Hematopoietic multipotent progenitor cell treated with erythropoietin and hydrocortisone succinate and interleukin-3 and kit ligand, for 6 days (in vitro differentiated cells): ENCODE results near the gene UBAC1.
"Not testable (repeated sequence)": the region's sequence is repeated elsewhere in the genome, so short reads cannot be mapped to it uniquely, and the experiment has no call there.

Experiments
- DNase-seq: peaks from one replicate; pipeline ENCODE4 v3.0.0-alpha.2; 2015

The UBAC1 gene

DNA sequence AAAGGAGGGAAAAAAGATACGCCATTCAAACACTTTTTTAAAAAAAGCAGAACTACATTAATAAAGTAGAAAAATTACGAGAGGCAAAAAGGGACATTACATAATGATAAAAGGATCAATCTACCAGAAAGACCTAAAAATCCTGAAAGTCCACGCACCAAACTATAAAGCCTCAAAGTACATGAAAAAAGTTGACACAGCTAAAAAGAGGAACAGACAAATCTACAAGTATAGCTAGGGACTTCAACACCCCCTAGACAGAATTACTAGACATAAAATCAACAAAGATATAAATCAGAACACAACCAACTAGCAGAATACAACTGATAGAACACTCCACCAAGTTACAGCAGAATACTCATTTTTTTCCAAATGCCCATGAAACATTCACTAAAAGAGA lies 65.0 kb downstream of the UBAC1 start:
- DNase-seq = no peak

DNA sequence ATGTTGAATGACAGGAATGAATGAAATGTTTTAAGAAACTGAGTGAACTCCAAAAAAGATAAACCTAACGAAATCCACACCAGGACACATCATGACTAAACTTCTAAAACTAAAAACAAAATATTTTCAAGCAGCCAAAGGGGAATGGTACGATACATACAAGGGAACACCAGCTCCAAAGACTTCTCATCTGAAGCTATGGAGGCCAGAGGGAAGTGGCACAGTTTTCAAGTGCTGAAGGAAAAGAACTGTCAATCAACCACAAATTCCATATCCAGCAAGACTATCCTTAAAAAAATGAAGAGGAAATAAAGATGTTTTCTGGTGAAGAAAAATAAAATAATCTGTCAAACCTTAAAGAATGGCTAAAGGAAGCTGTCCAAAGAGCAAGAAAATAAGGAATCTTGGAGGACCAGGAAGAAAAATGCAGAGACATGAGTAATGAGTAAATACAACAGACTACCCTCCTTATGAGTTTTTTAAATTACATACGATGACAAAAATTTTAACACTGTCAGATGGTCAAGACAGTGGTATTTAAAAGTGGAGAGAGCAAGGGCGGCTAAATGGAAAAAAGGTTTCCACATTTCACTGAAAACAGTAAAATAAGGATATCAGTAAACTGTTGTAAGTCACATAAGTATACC lies 65.8 kb downstream of the UBAC1 start:
- no peak for DNase-seq

DNA sequence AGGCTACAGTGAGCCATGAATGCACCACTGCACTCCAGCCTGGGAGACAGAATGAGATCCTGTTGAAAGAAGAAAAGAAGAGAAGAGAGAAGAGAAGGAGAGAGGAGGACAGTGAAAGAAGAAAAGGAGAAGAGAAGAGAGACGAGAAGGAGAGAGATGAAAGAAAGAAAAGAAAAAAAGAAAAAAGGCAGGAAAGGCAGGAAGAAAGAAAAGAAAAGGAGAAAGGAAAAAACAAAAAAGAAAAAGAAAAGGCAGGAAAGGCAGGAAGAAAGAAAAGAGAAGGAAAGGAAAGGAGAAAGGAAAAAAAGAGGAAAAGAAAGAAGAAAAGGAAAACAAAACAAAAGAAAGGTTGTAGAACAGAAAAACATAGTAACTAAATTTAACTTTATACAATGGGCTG lies 68.1 kb downstream of the UBAC1 start:
- no peak for DNase-seq

DNA sequence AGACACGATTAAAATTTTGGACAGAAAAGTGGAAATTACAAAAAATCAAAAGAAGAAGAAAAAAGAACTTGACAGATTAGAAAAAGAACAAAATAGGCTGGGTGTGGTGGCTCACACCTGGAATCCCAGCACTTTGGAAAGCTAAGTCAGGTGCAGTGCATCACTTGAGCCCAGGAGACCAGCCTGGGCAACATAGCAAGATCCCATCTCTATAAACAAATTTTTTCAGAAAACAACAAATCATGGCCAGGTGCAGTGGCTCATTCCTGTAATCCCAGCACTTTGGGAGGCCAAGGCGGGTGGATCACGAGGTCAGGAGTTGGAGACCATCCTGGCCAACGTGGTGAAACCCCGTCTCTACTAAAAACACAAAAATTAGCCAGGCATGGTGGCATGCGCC lies 68.8 kb downstream of the UBAC1 start:
- not testable (repeated sequence) for DNase-seq

DNA sequence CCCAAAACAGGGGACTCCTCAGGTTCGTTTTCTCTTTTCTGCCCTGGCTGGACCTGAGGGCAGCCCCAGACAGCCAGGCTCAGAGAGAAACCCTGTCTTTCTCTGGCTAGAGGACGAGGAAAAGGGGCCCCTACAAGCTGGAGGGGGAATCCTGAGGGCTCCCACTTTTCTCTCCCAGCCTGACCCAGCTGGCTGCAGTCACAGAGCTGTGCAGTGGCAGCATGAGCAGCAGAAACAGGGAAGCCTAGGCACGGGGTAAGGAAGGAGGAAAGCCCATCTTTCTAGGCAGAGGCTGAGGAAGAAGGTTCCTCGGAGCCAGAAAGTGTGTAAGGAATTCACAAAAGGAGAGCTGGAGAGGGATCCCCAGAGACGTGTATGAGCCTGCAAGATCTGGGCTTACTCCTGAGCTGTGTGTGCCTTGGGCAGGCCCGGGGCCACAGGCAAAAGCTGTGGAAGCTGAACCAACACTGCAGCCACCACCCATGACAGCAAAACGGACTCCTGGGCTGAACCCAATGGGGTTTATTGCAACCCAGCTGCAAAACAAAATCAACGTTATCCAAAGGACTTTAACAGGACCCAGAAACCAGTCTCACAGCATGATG lies 70.0 kb downstream of the UBAC1 start:
- no peak for DNase-seq

DNA sequence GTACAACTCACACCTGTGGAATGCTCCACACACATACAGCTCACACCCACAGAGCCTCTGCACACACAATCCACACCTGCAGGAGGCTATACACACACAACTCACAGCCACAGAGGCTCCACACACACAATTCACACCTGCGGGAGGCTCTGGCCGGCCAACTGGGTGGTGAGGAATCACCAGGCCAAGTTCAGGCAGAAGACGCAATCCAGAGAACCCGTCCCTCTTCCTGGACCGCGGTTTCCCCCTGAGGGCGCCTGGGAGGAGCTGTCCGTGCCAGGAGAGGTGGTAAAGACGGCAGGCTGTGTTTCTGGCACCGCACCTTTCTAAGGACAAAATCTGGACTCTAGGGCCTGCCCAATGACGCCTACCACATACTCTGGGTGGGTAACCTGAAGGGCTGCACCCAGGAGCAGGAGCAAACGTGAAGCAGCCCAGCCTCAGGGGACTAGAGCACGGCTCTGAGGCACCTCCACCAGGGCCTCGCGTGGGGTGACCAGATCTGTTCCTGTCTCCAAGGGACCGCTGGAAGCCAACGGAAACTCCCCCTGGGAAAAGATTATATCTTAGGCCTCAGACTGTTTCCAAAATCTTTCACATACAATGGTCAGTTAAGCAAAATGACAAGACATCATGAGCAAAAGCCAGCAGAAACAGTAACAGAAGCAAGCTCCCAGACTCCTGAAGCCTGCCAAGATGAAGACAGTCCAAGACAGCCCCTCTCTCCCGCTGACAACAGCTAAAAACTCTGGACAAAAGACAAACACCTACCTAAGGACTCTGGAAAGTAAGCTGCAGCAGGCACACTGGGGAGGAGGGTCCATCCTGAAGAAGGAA lies 70.8 kb downstream of the UBAC1 start:
- no peak for DNase-seq

DNA sequence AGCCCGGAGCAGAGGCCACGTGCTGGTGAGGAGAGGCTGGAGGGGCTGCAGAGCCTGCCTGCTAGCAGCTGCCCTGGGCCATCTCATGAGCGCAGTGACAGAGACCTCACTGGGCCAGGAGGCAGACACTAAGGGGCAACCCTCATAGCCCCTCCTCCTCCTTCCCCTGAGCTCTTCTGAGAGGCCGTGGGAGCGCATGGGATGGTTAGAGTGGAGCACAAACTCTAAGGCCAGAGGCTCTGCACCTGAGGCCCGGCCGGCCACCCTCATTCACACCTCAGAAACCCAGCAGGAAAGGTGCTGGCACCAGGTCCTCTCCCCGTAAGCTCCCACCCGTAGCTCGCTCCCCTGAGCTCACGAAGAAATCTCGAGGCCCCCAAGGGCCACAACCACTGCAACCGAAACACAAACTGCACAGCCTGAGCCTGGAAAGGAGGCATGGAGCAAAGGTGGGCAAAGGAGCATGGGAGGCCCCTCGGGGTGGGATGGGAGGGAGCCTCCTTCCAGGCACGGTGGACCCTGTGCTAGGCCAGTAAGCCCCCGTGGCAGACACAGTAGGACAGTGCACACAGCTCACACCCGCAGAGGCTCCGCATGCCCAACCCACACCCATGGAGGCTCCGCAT lies 71.5 kb downstream of the UBAC1 start:
- no peak for DNase-seq

DNA sequence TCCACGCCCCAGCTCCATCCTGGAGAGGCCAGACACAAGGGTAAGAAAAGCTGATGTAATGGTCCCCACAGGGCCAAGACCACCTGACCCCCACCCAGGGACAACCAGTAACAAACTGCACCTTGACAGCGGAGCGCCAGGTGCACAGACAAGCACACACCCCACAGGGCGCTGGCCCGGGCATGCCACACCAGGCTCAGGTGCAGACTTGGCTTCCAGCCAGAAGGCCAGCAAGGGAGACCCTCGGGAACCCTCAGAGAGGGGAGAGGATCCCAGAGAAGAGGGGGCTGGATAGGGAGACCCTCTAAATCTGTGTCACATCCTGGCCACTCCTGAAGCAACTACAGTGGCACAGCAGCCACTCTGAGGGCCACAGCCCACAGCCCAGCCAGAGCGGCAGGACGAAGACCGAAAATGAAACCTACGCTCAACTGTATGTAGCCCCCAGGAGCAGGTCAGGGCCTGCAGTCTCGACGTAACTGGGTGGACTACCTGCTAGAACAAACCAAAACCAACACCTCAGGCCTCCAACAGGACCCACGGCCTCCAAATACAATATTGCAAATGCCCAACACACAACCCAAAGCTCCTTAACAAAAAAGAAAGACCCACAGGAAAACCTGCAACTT lies 72.3 kb downstream of the UBAC1 start:
- no peak for DNase-seq

DNA sequence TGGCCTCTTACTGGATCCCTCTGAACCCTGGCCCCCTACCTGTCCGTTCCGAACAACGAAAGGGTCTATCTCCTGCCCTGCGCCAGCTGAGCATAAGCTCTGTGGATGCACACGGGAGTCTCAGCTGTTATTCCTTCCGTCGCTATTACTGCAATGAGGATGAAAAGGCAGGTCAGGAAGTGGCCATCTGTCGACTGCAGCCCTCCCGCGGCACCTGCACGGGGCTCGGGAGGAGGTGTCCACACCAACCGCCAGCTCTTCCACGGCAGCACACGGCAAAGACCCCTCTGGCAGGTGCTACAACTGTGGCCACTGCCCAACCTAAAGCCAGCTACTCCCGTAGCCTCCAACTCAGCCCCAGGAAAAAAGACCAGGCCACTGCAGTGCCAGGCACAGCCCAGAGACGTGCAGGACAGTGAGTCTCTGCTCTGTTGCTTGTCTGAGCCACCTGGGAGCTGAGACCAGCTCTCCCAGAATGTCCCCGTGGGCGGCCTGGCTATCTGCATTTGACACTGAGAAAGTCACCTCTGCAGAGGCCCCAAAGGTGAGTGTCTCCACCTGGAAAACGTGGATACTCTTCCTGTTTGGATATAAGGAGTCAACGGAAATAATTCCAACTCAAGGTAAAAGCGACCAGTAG lies 72.9 kb downstream of the UBAC1 start:
- no peak for DNase-seq

DNA sequence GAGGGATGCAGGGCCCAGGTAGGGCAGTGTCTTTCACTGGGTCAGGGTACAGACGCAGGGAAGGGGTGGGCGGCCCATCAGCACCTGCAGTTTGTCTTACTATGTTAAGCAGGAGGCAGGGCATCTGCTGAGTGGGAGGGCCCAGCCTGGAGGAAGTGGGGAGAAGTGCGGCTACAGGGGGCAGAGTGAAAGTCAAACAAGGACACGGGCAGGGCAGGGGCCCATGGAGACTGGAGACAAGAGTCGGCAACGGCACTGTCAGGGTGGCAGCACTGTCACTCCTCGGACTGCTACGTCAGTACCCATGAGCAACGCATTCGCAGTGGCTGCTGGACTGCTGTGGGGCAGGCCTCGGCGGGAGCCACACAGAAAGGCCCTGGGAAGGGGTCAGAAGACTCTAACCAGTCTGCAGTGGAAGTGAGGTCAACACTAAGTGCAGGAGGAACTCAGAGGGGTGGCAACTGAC lies 73.6 kb downstream of the UBAC1 start:
- peak; percentile 78 for DNase-seq

DNA sequence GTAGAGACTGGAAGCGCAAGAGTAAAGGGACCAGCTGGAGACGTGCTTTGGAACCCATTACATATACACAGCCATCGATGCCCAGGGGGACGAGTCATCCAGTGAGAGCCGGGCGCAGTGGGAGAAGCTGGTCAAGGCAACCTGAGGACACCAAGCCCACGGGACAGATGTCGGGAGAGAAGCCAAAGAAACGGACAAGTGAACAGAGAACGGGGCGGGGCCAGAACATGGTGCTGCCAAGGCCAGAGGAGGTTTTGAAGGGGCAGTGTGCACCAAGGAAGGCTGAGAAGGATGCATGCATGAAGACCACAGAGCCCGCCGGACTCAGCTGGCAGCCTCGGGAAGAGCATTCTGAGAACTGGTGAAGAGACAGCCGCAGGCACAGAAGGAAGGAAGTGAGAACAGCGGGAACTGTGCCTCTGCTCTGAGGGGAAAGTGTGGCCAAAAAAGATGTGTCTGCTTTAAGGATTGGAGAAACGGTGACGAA lies 74.1 kb downstream of the UBAC1 start:
- peak; percentile 43 for DNase-seq

DNA sequence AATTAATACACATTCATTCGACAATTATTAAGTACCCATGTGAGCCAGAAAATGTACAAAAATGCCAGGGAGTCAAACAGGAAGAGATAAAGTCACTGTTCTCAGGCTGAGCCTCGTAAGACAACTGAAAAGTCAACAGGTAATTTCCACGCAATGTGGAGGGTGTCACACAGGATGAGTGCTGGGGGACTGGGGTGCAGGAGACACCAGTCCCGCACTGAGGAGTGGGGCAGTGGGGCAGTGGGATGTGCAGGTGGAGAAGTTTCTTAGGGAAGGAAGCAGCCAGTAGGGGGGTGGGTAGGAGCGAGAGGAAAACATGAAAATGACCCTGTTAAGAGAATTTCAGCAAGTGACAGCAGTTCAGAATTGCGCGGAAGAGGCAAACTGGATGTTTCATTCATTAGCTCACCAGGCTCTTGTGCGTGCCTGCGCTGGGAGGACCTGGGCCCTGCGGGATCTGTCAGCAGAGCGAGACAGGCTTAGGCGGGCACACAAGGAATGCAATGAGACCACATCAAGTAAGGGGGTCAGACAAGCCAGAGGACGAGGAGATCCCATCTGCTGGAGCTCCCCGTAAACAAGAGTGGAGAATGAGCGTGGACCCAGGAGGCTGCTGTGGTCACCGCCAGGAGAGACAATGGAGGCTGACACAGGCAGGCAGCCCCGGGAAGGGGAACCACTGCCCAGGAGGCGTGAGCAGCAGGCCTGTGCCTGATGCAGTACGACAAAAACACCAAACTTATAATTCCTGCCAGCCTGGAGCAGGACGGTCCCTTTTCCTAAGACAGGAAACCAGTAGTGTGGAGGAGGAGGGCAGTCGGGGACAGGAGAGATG lies 74.8 kb downstream of the UBAC1 start:
- DNase-seq = no peak

DNA sequence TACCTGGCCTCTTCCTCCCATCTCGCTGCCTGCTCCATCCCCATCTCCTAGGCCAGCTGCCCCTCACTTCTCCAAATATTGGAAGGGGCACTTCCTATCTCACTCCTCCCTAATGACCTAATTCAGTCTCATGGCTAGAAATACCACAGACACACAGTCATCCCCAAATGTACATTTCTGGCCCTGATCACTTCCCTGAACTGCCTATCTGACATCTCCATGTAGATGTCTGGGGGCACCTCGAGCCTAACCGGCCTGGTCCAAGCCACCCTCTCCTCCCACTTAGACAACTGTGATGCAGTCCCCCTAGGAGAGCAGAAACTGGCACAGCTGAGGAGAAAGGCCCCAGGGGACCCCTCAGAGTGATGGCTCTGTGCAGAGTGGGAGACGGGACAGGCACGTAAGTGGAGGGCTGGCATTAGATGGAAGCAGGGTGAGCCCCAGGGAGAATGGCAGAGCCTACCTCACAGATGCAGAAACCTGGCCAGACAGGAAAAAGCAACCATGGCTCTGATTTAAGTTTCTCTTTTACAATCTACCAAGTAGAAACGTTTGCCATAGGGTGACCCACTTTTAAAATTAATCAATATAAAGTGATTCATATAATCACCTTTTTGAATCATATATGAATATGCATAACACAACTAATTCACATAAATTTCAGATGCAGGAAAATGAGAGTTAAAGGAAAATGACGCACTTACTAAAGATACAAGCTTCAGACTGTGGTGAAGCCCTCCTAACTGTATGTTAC lies 75.9 kb downstream of the UBAC1 start:
- no peak for DNase-seq

DNA sequence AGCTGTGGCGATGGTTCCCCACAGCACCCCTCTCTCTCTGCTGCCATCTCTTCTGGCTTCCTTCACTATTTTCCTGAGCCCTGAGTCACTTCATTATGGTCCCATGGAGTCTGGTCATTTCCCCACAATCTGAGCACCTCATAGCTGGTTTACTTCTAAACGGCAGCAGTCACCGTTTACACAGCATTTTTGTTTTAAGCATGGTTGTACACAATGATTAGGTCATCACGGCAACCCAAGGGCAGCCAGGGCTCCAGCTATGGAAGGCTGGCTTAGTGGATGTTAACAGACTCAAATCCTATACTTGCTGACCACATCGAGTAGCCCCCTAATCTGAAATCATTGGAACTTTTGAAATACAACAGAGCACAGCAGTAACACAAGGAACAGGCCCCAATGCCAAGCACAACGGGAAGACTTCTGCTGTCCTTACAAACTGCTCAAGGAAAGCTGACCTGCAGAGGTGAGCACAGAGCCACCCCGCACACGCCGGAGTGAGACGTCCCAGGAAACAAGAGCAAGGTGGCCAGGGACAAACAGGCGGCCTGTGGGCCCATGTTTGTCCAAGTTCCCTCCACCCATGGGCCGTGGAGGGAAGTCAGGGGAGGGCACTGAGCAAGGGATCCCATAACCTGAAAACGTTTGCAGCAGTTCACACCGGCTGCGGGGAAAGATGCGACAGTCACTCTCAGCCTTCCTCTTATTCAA lies 76.7 kb downstream of the UBAC1 start:
- DNase-seq = no peak

DNA sequence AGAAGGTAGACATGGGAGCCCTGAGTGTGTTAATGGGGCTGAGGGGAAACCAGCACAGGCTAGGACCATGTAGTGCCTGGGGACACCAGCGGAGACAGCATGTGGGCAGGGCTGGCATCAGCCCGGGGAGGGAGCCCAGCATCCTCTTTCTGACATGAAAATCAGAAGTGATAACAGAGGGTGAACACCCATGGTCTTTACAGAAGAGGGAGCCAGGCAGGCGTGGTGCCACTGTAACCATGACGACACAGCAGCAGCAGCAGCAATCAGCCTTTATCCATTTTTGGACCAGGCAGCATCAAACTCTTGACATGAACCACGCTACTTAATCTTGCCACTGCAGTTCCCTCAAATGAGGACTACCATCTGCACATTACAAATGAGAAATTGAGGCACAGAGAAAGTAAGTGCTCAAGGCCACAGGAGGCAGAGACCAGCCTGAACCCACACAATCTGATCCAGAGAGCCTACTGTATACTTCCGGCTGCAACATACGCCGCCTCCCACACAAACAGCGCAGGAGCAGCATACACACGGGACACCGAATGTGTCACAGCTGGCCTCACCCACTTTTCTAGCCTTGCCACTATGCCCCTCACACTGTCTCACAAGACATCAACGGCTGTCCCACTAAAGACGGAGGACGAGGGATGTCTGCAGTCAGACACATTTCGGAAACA lies 77.6 kb downstream of the UBAC1 start:
- DNase-seq = peak; percentile 71
